G401 (cell line): ENCODE results near the gene SERTAD3. TPM values are rescaled to one million over a fixed set of nuclear protein-coding genes. Genes with fewer than 3 reads are reported as not detected.
"Not testable (repeated sequence)": the region's sequence is repeated elsewhere in the genome, so short reads cannot be mapped to it uniquely, and the experiment has no call there.

Experiments used
- DNase-seq: peaks from one replicate; pipeline ENCODE4 v3.0.0-alpha.2; 2015; ENCODE audit warnings: low spot score
- in situ Hi-C: cut with HindIII; loops from 2 replicates; pipeline ENCODE4 v1.10.0; 2016; ENCODE audit warnings: low sequenced_read_pairs, mixed read lengths
- total RNA-seq: library from RNA; depleted of rRNA; stranded (reverse); fragments of >200 nt; shearing (Covaris generic); gene quantifications from 2 replicates; pipeline ENCODE4 v1.2.3, GENCODE V29; 2014

The SERTAD3 gene
- total RNA-seq, 1 experiment from 2014 or later, result 63.8 TPM

GRCh38 chr19:40432760-40433159, 11.4 kb downstream of the SERTAD3 start:
- DNase-seq, in situ Hi-C loops: not testable (repeated sequence)

GRCh38 chr19:40431698-40432097, 12.4 kb downstream of the SERTAD3 start:
- DNase-seq, result no peak
- in situ Hi-C loops, result no loop called here

DNA sequence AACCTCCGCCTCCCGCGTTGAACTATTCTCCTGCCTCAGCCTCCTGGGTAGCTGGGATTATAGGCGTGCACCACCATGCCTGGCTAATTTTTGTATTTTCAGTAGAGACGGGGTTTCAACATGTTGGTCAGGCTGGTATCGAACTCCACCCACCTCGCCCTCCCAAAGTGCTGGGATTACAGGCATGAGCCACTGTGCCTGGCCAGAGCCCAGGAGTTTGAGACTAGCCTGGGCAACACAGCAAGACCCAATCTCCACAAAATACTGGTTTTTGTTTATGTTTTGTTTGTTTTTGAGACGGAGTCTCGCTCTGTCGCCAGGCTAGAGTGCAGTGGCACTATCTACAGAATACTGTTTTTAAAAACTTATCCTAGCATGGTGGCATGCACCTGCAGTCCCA, 13.9 kb downstream of the SERTAD3 start:
- in situ Hi-C loops, DNase-seq: not testable (repeated sequence)

GRCh38 chr19:40428197-40428596, 15.9 kb downstream of the SERTAD3 start:
- in situ Hi-C loops, DNase-seq: not testable (repeated sequence)

GRCh38 chr19:40425450-40426287, 18.5 kb downstream of the SERTAD3 start, which contains the start of gene SERTAD1:
Gene SERTAD1 (minus strand): TSS chr19:40425992. CDS start chr19:40423546, 2,446 bp downstream.
- peak; percentile 100 for DNase-seq
- in situ Hi-C loops, result no loop called here

GRCh38 chr19:40424637-40425449, 19.3 kb downstream of the SERTAD3 start:
- DNase-seq, result no peak
- in situ Hi-C loops, result no loop called here

DNA sequence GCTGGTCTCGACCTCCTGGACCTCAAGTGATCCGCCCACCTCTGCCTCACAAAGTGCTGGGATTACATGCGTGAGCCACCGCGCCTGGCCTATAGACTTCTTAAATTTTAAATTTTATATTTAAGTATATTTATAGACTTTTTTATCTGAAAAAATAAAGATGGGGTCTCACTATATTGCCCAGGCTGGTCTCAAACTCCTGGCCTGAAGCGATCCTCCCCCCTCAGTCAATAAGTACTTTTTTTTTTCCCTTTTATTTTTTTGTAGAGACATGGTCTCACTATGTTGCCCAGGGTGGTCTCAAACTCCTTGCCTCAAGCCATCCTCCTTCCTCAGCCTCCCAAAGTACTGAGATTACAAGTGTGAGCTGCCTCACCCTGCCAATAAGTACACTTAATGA, 20.2 kb downstream of the SERTAD3 start:
- in situ Hi-C loops, result no loop called here
- no peak for DNase-seq

- in situ Hi-C loops, result no loop called here
- DNase-seq, result no peak
Measured at GRCh38 chr19:40422748-40423566, 21.2 kb downstream of the SERTAD3 start.

DNA sequence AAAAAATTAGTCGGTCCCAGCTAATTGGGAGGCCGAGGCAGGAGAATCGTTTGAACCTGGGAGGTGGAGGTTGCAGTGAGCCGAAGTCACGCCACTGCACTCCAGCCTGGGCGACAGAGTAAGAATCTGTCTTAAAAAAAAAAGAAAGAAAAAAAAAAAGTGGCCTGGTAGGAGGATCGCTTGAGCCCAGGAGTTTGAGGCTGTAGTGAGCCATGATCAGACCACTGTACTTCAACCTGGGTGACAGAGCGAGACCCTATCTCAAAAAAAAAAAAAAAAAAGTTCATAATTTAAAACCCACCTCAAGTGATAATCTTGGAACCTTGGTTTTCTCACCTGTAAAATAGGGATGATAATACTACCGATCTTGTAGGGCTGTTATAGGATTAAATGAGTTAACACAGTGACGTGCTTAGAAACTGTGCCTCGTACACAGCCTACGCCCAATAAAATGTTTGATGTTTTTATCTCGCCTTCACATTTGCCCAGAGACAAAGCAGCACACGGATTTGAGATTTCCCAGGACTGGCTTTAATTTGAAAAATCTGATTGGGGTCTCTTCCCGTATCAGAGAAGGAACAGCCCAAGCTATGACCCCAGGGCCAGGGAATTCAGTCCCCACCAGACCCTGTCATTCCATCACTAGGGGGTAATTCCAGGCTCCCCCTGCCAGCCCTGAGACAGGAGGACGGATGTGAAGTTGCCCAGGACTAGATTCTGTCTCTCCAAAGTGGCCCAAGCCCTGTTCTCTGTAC, 22.0 kb downstream of the SERTAD3 start:
- DNase-seq, result no peak
- in situ Hi-C loops, result no loop called here

DNA sequence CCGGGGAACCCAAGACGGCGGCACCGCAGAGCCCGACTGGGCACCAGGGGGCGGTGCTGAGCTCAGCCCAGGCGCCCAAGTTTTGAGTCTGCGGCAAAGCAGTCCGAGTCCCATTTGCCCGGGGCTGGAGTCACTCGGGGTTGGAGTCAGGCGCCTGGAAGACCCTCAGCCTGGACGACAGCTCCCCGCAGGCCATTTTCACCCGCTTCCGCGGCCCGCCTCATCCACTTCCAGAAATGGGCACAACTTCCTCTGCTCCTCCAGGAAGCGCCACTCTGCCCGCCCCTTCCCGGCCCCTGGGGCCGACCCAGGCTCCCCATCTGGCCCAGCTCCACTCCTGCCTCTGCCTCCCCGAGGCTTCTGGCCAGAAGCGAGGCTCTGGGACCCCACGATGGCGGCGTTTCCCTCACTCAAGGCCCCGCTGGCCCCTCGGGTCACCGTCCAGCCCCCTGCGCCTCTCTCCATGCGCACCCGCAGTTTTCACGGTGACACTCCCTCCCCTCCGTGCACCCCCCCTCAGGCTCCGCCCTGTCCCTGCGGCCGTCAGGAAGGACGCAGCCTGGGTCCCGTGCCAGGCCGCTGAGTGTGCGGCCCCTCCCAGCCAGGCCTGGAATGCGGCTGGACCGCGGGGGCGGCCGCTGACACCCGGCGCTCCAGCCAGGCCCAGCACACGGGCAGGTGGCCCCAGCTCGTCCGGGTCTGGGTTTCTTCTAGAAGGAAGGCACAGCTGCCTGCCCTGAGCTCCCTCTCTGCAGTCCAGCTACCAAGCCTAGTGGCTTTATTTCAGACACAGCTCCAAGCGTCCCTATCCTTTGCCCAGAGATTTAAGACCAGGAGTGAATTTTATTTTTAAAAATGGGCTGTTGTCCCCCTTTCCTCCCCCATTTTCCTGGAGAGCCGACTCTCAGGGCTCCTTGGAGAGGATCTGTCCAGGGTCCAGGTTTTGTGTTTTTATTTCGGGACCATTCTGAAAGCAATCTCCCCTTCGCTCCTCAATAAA, 23.1 kb downstream of the SERTAD3 start:
- DNase-seq, result peak; percentile 94
- in situ Hi-C loops, result no loop called here

- in situ Hi-C loops, result no loop called here
- DNase-seq, result no peak
Measured at GRCh38 chr19:40420451-40420765, 23.7 kb downstream of the SERTAD3 start.

- in situ Hi-C loops, result no loop called here
- DNase-seq, result no peak
Measured at GRCh38 chr19:40419780-40420179, 24.4 kb downstream of the SERTAD3 start.

DNA sequence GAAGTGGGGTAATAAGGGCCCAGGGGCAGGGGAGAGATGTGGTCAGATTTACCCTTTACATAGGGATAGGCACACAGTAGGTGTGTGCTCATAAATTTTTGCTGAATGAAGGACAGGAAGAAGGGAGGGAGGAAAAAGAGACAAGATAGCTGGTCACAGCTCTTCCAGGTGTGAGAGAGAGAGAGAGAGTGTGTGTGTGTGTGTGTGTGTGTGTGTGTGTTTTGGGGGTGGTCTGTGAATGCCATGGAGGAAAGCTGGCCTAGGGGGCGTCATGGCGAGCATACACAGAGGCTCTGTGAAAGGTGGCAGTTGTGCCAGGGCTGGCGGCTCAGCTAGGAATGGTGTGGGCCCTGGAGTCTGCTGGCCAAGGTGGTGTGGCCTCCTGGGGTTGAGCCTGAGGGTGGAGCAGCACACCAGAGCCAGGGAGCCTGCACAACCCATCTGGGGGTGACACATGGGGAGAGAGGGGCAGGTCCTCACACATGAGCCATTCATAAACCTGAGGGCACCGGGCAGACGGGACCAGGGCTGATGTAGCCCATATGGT, 25.0 kb downstream of the SERTAD3 start:
- in situ Hi-C loops, result no loop called here
- no peak for DNase-seq

DNA sequence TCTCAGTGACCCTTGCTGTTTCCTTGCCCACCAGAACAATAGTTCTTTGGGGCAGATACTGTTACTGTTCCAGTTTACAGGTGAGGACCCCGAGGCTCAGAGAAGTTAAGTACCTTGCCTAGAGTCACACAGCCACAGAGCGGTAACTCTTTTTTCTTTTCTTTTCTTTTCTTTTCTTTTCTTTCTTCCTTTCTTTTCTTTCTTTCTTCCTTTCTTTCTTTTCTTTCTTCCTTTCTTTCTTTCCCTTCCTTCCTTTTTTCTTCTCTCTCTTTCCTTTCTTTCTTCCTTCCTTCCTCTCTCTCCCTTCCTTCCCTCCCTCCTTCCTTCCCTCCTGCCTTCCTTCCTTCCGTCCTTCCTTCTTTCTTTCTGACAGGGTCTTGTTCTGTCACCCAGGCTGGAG, 26.1 kb downstream of the SERTAD3 start:
- in situ Hi-C loops, result no loop called here

DNA sequence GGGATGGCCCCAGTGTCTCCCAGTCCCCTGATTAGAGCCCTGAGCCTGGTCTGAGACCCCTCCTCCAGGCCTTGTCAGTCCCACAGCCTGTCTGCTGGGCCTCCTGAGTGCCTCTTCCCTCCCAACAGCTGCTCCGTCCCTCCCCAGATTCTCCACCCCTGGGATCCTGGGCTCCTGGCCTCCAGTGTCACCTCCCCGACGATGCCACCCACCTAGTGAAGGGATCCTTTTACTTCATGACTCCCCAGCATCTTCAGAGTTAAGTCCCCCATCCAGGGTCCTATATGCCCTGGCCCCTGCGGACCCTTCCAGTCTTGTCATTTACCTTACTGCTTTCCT, 26.5 kb downstream of the SERTAD3 start:
- DNase-seq, result no peak
- in situ Hi-C loops, result no loop called here

More for the DNA sequence above, 26.1 kb downstream of the SERTAD3 start:
- no peak for DNase-seq

- peak; percentile 41 for DNase-seq
- in situ Hi-C loops, result no loop called here
Measured at GRCh38 chr19:40416918-40417642, 27.1 kb downstream of the SERTAD3 start.

- in situ Hi-C loops, result no loop called here
- no peak for DNase-seq
Measured at GRCh38 chr19:40415768-40416167, 28.4 kb downstream of the SERTAD3 start.
